T-helper 1 cell treated with Interleukin-12 subunit alpha and Interleukin-12 subunit beta and Interleukin-4 antibody, amounts not matched to agents 30 ng/mL and 1 ng/mL, for 36 hours (primary cell): ENCODE data around the gene ANKS6. TPM values are rescaled to one million over a fixed set of nuclear protein-coding genes. Genes with fewer than 3 reads are reported as not detected.

Experiments used
- intact Hi-C: fragments of 100-400 bp; cut with micrococcal nuclease; formaldehyde crosslinking; loops from one replicate; pipeline ENCODE4 v1.15.1; 2024
- total RNA-seq: library from RNA; stranded (reverse); gene quantifications from 2 replicates; pipeline ENCODE4 v1.2.3, GENCODE V29; 2022

The ANKS6 gene
- 6.0 and 6.1 TPM in 2 replicates for total RNA-seq

DNA sequence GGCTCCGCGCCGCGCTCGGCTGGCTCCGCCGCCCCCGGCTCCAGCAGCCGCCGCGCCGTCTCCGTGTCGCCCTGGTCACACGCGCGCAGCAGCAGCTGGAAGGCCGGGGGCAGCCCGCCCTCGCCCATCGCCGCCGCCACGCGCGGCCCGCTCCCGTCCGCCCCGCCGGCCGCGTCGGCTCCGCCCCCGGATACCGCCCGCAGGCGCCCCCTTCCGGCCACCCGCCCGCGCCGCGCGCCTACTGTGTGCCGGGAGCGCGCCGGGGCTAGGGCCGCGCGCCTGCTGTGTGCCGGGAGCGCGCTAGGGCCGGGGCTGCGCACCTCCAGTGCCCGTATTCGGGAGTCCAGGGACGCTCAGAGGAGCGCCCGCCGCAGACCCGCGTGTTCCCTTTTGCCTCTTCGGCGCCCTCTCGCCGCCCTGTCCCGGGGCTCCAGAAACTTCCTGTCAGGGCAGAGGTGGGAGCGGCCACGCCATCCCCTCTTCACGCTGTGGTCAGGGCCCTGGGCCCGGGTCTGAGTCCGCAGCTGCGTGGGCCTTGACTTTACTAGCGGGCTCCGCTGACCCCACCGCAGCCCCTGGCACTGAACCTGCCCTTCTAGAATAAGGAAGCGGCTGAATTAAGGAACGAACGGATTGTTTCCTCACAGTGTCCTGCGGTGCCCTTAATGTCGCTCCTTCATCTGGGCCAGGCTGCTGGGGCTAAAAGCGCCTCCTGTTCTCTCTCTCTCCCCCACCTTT is at the start of gene ANKS6:
Gene ANKS6 (minus strand): TSS at position 192 of the 738 bp plus-strand sequence. CDS start 64 bp downstream, at position 128.
- intact Hi-C loops = loop anchor here (1.0 to 5.0 kb wide), 6 partner anchors 11 to 1556 kb away; partner anchors contain the start of genes GALNT12, NR4A3, SEC61B and TEX10

DNA sequence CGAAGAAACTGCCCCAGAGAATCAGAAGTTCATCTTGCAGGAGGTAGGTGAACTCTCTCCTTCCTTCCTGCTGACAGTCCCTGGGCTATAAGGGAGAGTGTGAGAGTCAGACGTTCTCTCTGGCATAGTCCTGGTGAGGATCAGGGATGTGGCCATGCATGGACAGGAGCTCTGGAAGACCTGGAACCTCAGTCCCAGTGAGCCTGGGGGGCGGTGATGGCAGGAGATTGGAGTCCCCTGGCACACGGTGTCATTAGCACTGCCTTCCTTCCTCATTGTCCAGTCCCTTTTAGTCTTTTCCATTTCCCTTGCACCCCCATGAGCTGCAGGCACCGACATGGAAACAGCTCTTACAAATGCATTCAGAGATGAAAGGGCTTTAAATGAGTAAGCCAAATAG is 49.7 kb upstream of the ANKS6 start:
- intact Hi-C loops = loop anchor here (10.0 kb wide), 1 partner anchor 1169 kb away; no protein-coding TSS in a partner anchor

- intact Hi-C loops = loop anchor here (10.0 kb wide), 1 partner anchor 1172 kb away; no protein-coding TSS in a partner anchor
Measured at GRCh38 chr9:98842510-98842909, 46.2 kb upstream of the ANKS6 start.

- intact Hi-C loops = loop anchor here (10.0 kb wide), 1 partner anchor 1175 kb away; no protein-coding TSS in a partner anchor
Measured at GRCh38 chr9:98839724-98840123, 43.4 kb upstream of the ANKS6 start.

GRCh38 chr9:98838868-98839565 is 42.7 kb upstream of the ANKS6 start:
- intact Hi-C loops = no loop called here

DNA sequence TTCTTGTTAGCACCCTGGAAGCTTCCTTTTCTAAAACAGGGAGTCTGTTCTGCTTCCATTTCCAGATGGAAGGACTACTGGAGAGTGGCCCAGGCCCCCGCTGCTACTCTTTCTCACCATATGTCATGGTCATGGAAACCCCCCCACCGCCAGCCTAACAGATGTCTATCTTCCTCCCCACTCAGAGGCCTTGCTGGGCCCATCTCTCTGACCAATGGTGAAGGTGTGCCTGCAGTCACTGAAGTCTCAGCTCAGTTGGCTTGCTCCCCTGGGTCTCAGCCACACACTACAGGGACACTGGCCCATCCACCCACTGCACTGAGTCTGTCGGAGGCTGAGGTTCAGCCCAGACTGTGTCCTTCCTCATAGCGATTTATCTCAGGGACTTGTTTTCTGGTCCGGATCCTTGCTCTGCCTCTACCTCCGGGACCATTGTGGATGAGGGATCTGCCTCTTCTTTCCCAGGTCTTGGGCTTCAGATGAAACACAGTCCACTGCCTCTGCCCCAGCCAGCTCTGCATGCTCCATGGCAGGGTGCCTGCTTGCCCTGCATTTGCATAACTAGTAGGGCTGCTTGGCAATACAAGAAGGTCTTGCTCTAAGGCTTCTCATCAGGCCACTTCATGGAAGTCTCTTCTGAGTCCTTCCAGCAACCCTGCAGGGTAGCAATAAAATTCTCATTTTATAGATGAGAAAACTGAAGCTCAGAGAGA is 42.0 kb upstream of the ANKS6 start:
- intact Hi-C loops = no loop called here

GRCh38 chr9:98837516-98837915 is 41.2 kb upstream of the ANKS6 start:
- intact Hi-C loops = no loop called here

GRCh38 chr9:98836206-98836605 is 39.9 kb upstream of the ANKS6 start:
- intact Hi-C loops = no loop called here

DNA sequence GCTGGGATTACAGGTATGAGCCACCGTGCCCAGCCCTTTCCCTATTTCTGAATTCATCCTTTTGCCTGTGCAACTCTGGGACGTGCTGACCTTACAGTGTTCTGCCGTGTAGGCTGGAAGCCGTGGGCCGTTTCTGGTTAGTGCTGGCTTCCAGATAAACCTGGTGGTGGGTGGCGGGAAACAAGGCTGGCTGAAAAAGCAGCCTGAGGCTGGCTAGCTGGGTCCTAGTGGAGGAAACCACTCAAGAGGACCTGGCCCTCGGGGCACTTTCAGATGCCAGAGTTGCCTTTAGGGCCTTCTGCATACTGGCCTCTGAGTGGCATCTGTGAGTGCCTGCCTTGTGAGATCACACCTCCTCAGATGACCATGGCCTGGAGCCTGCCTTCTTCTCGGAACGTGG is 38.0 kb upstream of the ANKS6 start:
- intact Hi-C loops = no loop called here

GRCh38 chr9:98833090-98833956 is 37.0 kb upstream of the ANKS6 start:
- intact Hi-C loops = no loop called here

- intact Hi-C loops = no loop called here
Measured at GRCh38 chr9:98832768-98833089, 36.4 kb upstream of the ANKS6 start.

DNA sequence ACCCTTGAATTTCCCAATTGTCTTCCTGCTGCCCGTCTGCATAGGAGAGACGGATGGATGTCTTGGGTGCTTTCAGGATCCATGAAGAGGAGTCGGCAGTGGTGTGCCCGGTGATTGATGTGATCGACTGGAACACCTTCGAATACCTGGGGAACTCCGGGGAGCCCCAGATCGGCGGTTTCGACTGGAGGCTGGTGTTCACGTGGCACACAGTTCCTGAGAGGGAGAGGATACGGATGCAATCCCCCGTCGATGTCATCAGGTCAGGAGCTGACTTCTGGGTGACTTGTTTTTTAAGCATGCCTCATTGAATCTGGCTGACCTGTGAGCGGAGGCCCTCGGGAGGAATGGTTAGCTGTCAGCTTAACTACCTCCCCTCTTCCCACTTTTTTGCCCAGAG is 35.3 kb upstream of the ANKS6 start:
- intact Hi-C loops = no loop called here

- intact Hi-C loops = no loop called here
Measured at GRCh38 chr9:98830554-98830953, 34.2 kb upstream of the ANKS6 start.

GRCh38 chr9:98829766-98830165 is 33.4 kb upstream of the ANKS6 start:
- intact Hi-C loops = no loop called here

GRCh38 chr9:98826716-98827115 is 30.4 kb upstream of the ANKS6 start:
- intact Hi-C loops = no loop called here

GRCh38 chr9:98825414-98825813 is 29.1 kb upstream of the ANKS6 start:
- intact Hi-C loops = no loop called here

- intact Hi-C loops = no loop called here
Measured at GRCh38 chr9:98823666-98824334, 27.4 kb upstream of the ANKS6 start.

DNA sequence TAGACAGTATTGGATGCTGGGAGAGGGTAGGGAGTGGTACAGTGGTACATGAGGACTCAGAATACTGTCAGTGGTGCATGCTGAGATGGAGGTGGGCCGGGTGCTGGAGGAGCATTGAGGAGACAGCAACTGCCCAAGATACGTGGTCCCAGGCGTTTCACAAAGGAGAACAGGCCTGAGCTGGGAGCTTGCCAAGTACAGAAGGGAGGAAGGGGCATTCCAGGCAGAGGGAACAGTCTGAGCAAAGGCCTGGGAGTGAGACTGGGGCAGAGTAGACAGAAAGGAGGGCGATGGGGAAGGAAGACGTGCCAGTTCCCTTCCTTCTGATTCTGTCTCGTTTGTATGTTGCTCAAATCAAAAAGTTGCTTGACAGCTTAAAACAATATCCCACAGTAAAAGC is 26.3 kb upstream of the ANKS6 start:
- intact Hi-C loops = no loop called here

GRCh38 chr9:98821831-98822230 is 25.5 kb upstream of the ANKS6 start:
- intact Hi-C loops = no loop called here

GRCh38 chr9:98819231-98819630 is 22.9 kb upstream of the ANKS6 start:
- intact Hi-C loops = no loop called here

DNA sequence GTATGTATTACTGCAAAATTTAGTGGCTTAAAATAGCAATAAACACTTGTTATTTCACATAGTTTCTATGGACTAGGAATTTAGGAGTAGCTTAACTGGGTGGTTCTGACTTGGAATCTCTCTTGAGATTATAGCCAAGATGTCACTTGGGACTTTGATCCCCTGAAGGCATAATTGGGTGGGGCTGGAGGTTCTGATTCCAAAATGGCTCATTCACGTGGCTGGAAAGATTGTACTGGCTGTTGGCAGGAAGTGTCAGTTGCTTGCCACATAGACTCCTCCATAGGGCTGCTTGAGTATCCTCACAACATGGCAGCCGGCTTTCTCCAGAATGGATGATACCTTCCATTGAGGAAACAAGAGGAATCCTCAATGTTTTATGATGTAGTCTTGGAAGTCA is 22.4 kb upstream of the ANKS6 start:
- intact Hi-C loops = no loop called here
